ENCODE measurements around the gene DEPP1.

DEPP1 gene

DNA sequence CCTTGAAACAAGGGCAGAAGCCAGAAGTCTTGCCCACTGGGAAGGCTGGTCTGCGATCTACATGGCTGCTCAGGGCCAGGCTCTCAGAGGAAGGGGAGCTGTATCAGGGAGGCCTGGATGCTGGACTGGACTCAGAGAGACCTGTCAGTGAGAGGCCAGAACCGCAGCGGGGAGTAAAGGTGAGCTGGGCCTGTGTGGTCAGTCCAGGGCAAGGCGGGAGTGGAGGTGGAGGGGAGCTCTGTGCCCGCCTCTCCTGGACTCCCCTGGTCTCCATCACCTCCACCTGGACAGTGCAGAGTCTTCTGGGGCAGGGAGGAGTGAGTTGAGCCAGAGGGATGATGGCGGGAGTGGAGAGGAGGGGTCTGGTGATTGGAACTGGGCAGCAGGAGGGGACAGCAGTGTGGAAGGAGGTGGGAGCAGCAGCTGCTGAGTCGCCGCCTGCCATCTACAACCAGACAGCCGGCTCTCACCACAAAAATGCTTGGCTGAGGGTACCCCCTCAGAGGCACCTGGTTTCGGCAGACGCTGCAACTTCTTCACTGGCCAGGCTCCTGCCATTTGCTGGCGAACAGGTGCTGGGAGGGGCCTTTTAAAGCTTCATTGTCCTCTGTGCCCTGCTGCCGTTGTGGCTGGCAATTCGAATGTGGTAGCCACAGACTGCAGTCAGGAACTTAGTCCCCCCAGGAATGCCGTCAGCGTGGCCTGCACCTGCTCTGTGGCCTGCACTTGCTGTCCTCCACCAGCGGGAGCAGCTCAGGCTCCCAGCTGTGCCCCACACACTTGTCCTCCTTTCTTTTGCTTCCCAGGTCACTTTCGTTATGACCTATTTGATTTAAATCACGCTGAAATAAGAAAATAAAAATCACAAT, 15.5 kb downstream of the DEPP1 start:
- no peak for DNase-seq (ENCODE audit: low spot score)

GRCh38 chr10:44961931-44962750, 16.5 kb downstream of the DEPP1 start:
- TF ChIP-seq CTCF (IDR thresholded peaks at IDR 0.05; ENCODE audit: borderline replicate concordance, control extremely low read depth, extremely low read depth, insufficient read depth, missing control alignments), result no peak
- no peak for DNase-seq (ENCODE audit: low spot score)
- in situ Hi-C loops (cut with MboI; ENCODE audit: low sequenced_read_pairs, unreplicated experiment), result no loop called here

More for the DNA sequence above, 15.5 kb downstream of the DEPP1 start:
- TF ChIP-seq CTCF (IDR thresholded peaks at IDR 0.05; ENCODE audit: borderline replicate concordance, control extremely low read depth, extremely low read depth, insufficient read depth, missing control alignments), result no peak
- in situ Hi-C loops (cut with MboI; ENCODE audit: low sequenced_read_pairs, unreplicated experiment), result no loop called here

- in situ Hi-C loops (cut with MboI; ENCODE audit: low sequenced_read_pairs, unreplicated experiment), result no loop called here
- no peak for TF ChIP-seq CTCF (IDR thresholded peaks at IDR 0.05; ENCODE audit: borderline replicate concordance, control extremely low read depth, extremely low read depth, insufficient read depth, missing control alignments)
- DNase-seq (ENCODE audit: low spot score), result no peak
Observed at GRCh38 chr10:44961230-44961571, 17.4 kb downstream of the DEPP1 start.

- no peak for DNase-seq (ENCODE audit: low spot score)
- TF ChIP-seq CTCF (IDR thresholded peaks at IDR 0.05; ENCODE audit: borderline replicate concordance, control extremely low read depth, extremely low read depth, insufficient read depth, missing control alignments), result no peak
- in situ Hi-C loops (cut with MboI; ENCODE audit: low sequenced_read_pairs, unreplicated experiment), result no loop called here
Observed at GRCh38 chr10:44960482-44961229, 18.0 kb downstream of the DEPP1 start.

- in situ Hi-C loops (cut with MboI; ENCODE audit: low sequenced_read_pairs, unreplicated experiment), result no loop called here
- no peak for TF ChIP-seq CTCF (IDR thresholded peaks at IDR 0.05; ENCODE audit: borderline replicate concordance, control extremely low read depth, extremely low read depth, insufficient read depth, missing control alignments)
- no peak for DNase-seq (ENCODE audit: low spot score)
Observed at GRCh38 chr10:44960088-44960460, 18.5 kb downstream of the DEPP1 start.
